Kidney (tissue), 14 donors: ENCODE results near the gene ATP23. TPM values are rescaled to one million over a fixed set of nuclear protein-coding genes. Genes with fewer than 3 reads are reported as not detected.

Experiments
- DNase-seq, 5 donors: peaks; one replicate each; pipeline ENCODE4 v3.0.0-alpha.2; 2013 to 2020
- FAIRE-seq: peaks from 2 replicates; lab custom pipeline; 2012; peaks lifted over from hg19 to GRCh38; lab: Jason Lieb, UNC
- H3K27ac ChIP-seq, 2 donors: one replicate each; pipeline ENCODE4 v1.7.0; 2013; ENCODE audit warnings: low read depth in 2 of 2, low read length in 2 of 2, inconsistent platforms in 1 of 2
- H3K27me3 ChIP-seq: one replicate; pipeline ENCODE4 v1.7.1; 2013; ENCODE audit warnings: low read length, inconsistent platforms; ENCODE audit not compliant: control insufficient read depth, insufficient read depth
- H3K36me3 ChIP-seq, 3 donors: one replicate each; pipeline versions ENCODE4 v1.7.0 to v1.7.1; 2013; ENCODE audit warnings: low read length in 3 of 3, control low read depth in 1 of 3, inconsistent platforms in 1 of 3; ENCODE audit not compliant: insufficient read depth in 3 of 3, control insufficient read depth in 2 of 3
- H3K4me1 ChIP-seq, 3 donors: one replicate each; pipeline versions ENCODE4 v1.7.0 to v1.7.1; 2013; ENCODE audit warnings: low read length in 3 of 3, inconsistent platforms in 1 of 3, low read depth in 1 of 3; ENCODE audit not compliant: control insufficient read depth in 2 of 3, insufficient read depth in 2 of 3
- H3K4me3 ChIP-seq, 3 donors: one replicate each; pipeline versions ENCODE4 v1.7.0 to v1.8.1; 2013; ENCODE audit warnings: low read length in 3 of 3, control low read depth in 1 of 3, inconsistent platforms in 1 of 3
- H3K9ac ChIP-seq, 3 donors: one replicate each; pipeline versions ENCODE4 v1.7.0 to v1.7.1; 2013; ENCODE audit warnings: low read length in 3 of 3, control low read depth in 1 of 3, inconsistent platforms in 1 of 3
- H3K9me3 ChIP-seq, 3 donors: one replicate each; pipeline versions ENCODE4 v1.7.0 to v1.7.1; 2013; ENCODE audit warnings: low read length in 3 of 3, control low read depth in 1 of 3, inconsistent platforms in 1 of 3; ENCODE audit not compliant: control insufficient read depth in 2 of 3, insufficient read depth in 1 of 3
- CTCF ChIP-seq: IDR thresholded peaks from 3 replicates; pipeline ENCODE4 v1.5.1; 2012; ENCODE audit warnings: mild to moderate bottlenecking, moderate library complexity, borderline replicate concordance; ENCODE audit not compliant: insufficient read depth; ENCODE audit errors: extremely low read depth
- intact Hi-C: fragments of 100-400 bp; cut with DNase I; formaldehyde crosslinking; loops from one replicate; pipeline ENCODE4 v1.11.1; 2022
- polyA plus RNA-seq: library from polyadenylated mRNA; stranded (reverse); fragments of 350-450 nt; fragmentation: Illumina TruSeq; extraction: RNeasy Lipid Tissue Mini Kit (QIAGEN cat#74804); gene quantifications from one replicate; pipeline ENCODE4 v1.2.3, GENCODE V29; 2014; ENCODE audit warnings: low read depth, low replicate concordance; ENCODE audit not compliant: insufficient read depth
- total RNA-seq: library from RNA; stranded (reverse); fragmentation: NEBNext Ultra II Directional; extraction: Animal tissue kit (Norgen Biotek cat#: 25700); gene quantifications from one replicate; pipeline ENCODE4 v1.2.1, GENCODE V29; 2021
- donor health status: control.
- donor health status: control.
- donor health status: control.
- donor health status: control.
- donor health status: control.
- donor health status: DM: yes; HTN: yes; CAD: no.
- donor health status: Normal renal cell carcinoma (clear cell type).

Gene ATP23
- total and polyA plus RNA-seq, 2 donors from 2014 or later: 3.7 to 13.1 TPM

GRCh38 chr12:57896115-57896433 is 45.3 kb upstream of the ATP23 start:
- Histone ChIP-seq H3K4me1 (peaks cover 8 to 58% (median 38%) of the 10 kb centered on the region in 3 donors), H3K9ac (peak overlapping the region in 2 of 3 donors; percentile 70 to 89), H3K27me3 (no peaks in the 10 kb centered on the region), H3K4me3 (peak overlapping the region in 2 of 3 donors; percentile 19 to 65), H3K36me3 (no peaks in the 10 kb centered on the region), H3K9me3 (no peaks in the 10 kb centered on the region), H3K27ac (peak overlapping the region; percentile 95 to 98)
- intact Hi-C loops: loop anchor here (5.0 kb wide), 1 partner anchor 64 kb away; no protein-coding TSS in a partner anchor
- FAIRE-seq: no peak
- peak in 2 of 5 donors; percentile 58 to 84 for DNase-seq
- no peak for TF ChIP-seq CTCF

DNA sequence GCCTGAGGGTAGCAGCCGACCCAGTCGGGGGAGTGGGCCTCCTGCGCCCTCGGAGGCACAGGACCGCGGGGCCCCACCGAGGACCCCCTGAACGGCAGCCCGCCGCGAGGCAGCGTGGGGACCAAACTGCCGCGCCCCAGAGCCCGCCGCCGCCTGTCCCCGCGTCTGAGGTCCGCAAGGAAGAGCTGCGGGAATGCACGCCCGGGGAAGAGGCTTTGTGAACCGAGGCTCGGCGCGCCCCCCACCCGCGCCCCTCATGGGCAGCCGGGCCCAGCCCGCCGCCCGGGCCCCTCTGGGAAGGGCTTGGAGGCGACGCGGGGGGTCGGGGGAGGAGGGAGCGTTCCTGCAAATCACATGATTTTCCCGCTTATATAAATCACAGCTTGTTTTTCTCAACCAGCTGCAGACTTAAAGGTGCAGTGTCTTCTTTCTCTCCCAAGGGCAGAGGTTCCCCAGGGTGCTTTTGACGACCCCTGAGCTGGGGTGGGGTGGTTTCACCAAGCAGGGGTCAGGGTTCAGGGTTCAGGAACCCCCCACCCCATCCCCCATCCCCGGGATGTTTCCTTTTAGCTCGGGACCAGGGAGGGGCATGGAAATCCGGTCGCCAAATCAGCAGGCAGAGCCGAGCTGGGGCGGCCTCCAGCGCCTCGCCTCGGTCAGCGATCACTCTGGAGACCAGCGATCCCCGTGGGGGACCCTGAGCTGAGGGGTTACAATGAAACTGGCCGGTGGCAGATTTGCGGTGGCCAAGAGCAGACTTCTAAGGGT is 44.7 kb upstream of the ATP23 start:
- Histone ChIP-seq H3K9ac (peak overlapping the region; percentile 10 to 89 (median 70)), H3K36me3 (no peaks in the 10 kb centered on the region), H3K9me3 (no peaks in the 10 kb centered on the region), H3K27ac (peak overlapping the region; percentile 95 to 98), H3K27me3 (no peaks in the 10 kb centered on the region), H3K4me3 (peak overlapping the region; percentile 50 to 65 (median 60)), H3K4me1 (peaks cover 8 to 58% (median 38%) of the 10 kb centered on the region in 3 donors)
- no peak for FAIRE-seq
- peak; percentile 42 for TF ChIP-seq CTCF
- intact Hi-C loops: loop anchor here (5.0 kb wide), 1 partner anchor 64 kb away; no protein-coding TSS in a partner anchor
- DNase-seq: peak; percentile 84 to 95 (median 89)

- peak overlapping the region; percentile 7 to 65 (median 60) for H3K4me3 ChIP-seq
These were observed 43.9 kb upstream of the ATP23 start for GRCh38 chr12:57897286-57897974.

More at GRCh38 chr12:57897286-57897974, 43.9 kb upstream of the ATP23 start:
- intact Hi-C loops: loop anchor here (5.0 kb wide), 1 partner anchor 65 kb away; no protein-coding TSS in a partner anchor
- Histone ChIP-seq H3K27me3 (no peaks in the 10 kb centered on the region), H3K36me3 (no peaks in the 10 kb centered on the region), H3K9ac (peak overlapping the region; percentile 10 to 73 (median 29)), H3K4me1 (peaks cover 8 to 56% (median 38%) of the 10 kb centered on the region in 3 donors), H3K9me3 (no peaks in the 10 kb centered on the region), H3K27ac (peak overlapping the region; percentile 95 to 98)
- DNase-seq (no peak), FAIRE-seq (no peak)
- no peak for TF ChIP-seq CTCF
